DND-41 (cell line): ENCODE measurements around the gene NRSN1.

Experiments used
- ATAC-seq: fragments of 200-7000 bp; cut with Tn5 transposase; 3 replicates; pipeline ENCODE4 v1.9.1; 2021; ENCODE audit warnings: low read depth; ENCODE audit not compliant: insufficient read depth
- DNase-seq: peaks from one replicate; pipeline ENCODE4 v3.0.0-alpha.2; 2020
- H2AFZ ChIP-seq: 2 replicates; pipeline ENCODE4 v1.6.0; 2012; ENCODE audit warnings: low read depth, low read length
- H3K27ac ChIP-seq: 2 replicates; pipeline ENCODE4 v1.5.1; 2012; ENCODE audit warnings: low read length, inconsistent platforms
- H3K27me3 ChIP-seq: fragments of 200-600 bp; sonication (generic); 2 replicates; pipeline ENCODE4 v1.6.0; 2012; ENCODE audit warnings: low read length, mild to moderate bottlenecking, inconsistent platforms; ENCODE audit not compliant: insufficient read depth, poor library complexity
- H3K36me3 ChIP-seq: 2 replicates; pipeline ENCODE4 v1.5.1; 2012; ENCODE audit warnings: low read length, inconsistent platforms; ENCODE audit not compliant: insufficient read depth
- H3K4me1 ChIP-seq: 2 replicates; pipeline ENCODE4 v1.5.1; 2012; ENCODE audit warnings: mild to moderate bottlenecking, low read length; ENCODE audit not compliant: insufficient read depth
- H3K4me2 ChIP-seq: 2 replicates; pipeline ENCODE4 v1.6.0; 2012; ENCODE audit warnings: mild to moderate bottlenecking, moderate library complexity, low read length, inconsistent platforms; ENCODE audit not compliant: insufficient read depth
- H3K4me3 ChIP-seq, 2 experiments: fragments of 200-600 bp in 1 of 2; shearing (Covaris generic) in 1 of 2; 2 replicates each; pipeline ENCODE4 v1.5.1; 2012 to 2016; ENCODE audit warnings: inconsistent platforms in 2 of 2, low read length in 2 of 2, mild to moderate bottlenecking in 2 of 2, low read depth in 1 of 2, moderate library complexity in 1 of 2
- H3K79me2 ChIP-seq: 2 replicates; pipeline ENCODE4 v1.6.0; 2012; ENCODE audit warnings: low read length, inconsistent platforms; ENCODE audit not compliant: insufficient read depth
- H3K9ac ChIP-seq: 2 replicates; pipeline ENCODE4 v1.6.0; 2012; ENCODE audit warnings: low read depth, mild to moderate bottlenecking, inconsistent platforms, low read length, moderate library complexity
- H3K9me3 ChIP-seq: 2 replicates; pipeline ENCODE4 v1.5.1; 2012; ENCODE audit warnings: low read length, moderate library complexity, mild to moderate bottlenecking, inconsistent platforms; ENCODE audit not compliant: insufficient read depth, severe bottlenecking
- H4K20me1 ChIP-seq: 2 replicates; pipeline ENCODE4 v1.6.0; 2012; ENCODE audit warnings: low read length; ENCODE audit not compliant: insufficient read depth
- EZH2 ChIP-seq: IDR thresholded peaks from 3 replicates; pipeline ENCODE4 v1.6.1; 2012; ENCODE audit warnings: borderline replicate concordance, low read depth, mild to moderate bottlenecking, moderate library complexity, low read length, inconsistent platforms; ENCODE audit not compliant: severe bottlenecking
- TF ChIP-seq, protein P1 (sequence below): IDR thresholded peaks from 2 replicates; pipeline ENCODE4 v1.5.1; 2012; ENCODE audit warnings: borderline replicate concordance, low read length, moderate library complexity, mild to moderate bottlenecking; ENCODE audit not compliant: poor library complexity, severe bottlenecking; ENCODE audit errors: extremely low read depth

The NRSN1 gene

GRCh38 chr6:24089736-24090135 lies 36.3 kb upstream of the NRSN1 start:
- Histone ChIP-seq H3K27me3 (no peaks in the 10 kb centered on the region), H3K27ac (no peak overlapping the region), H3K79me2 (no peaks in the 10 kb centered on the region), H3K9me3 (no peaks in the 10 kb centered on the region), H3K9ac (no peak overlapping the region), H3K4me1 (no peaks in the 10 kb centered on the region), H4K20me1 (no peaks in the 10 kb centered on the region), H2AFZ (no peak overlapping the region), H3K36me3 (no peaks in the 10 kb centered on the region), H3K4me2 (no peak overlapping the region), H3K4me3 (no peak overlapping the region)
- DNase-seq (no peak), ATAC-seq (no peak)
- TF ChIP-seq, protein P1, sequence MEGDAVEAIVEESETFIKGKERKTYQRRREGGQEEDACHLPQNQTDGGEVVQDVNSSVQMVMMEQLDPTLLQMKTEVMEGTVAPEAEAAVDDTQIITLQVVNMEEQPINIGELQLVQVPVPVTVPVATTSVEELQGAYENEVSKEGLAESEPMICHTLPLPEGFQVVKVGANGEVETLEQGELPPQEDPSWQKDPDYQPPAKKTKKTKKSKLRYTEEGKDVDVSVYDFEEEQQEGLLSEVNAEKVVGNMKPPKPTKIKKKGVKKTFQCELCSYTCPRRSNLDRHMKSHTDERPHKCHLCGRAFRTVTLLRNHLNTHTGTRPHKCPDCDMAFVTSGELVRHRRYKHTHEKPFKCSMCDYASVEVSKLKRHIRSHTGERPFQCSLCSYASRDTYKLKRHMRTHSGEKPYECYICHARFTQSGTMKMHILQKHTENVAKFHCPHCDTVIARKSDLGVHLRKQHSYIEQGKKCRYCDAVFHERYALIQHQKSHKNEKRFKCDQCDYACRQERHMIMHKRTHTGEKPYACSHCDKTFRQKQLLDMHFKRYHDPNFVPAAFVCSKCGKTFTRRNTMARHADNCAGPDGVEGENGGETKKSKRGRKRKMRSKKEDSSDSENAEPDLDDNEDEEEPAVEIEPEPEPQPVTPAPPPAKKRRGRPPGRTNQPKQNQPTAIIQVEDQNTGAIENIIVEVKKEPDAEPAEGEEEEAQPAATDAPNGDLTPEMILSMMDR: no peak
- TF ChIP-seq EZH2: no peak

DNA sequence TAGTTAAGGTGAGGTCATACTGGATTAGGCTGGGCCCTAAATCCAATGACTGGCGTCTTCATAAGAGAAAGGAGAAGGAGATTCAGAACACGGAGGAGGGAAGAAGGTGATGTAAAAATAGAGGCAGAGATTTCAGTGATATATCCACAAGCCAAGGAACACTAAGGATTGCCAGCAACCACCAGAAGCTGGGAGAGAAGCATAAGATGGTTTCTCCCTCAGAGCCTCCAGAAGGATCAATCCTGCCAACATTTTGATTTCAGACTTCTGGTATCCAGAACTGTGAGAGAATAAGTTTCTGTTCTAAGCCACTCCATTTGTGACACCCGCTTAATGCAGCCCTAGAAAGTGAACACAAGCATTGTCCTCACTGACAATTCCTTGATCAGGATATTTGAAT lies 33.6 kb upstream of the NRSN1 start:
- no peaks in the 10 kb centered on the region for H3K27me3 ChIP-seq
- no peak overlapping the region for H3K4me2 ChIP-seq
- H4K20me1 ChIP-seq: no peaks in the 10 kb centered on the region
- no peak for ATAC-seq
- DNase-seq: no peak
- no peak overlapping the region for H2AFZ ChIP-seq
- no peak overlapping the region for H3K4me3 ChIP-seq
- no peaks in the 10 kb centered on the region for H3K79me2 ChIP-seq
- H3K27ac ChIP-seq: no peak overlapping the region
- no peak overlapping the region for H3K9ac ChIP-seq
- no peak for TF ChIP-seq EZH2
- TF ChIP-seq, protein P1: no peak
- H3K9me3 ChIP-seq: no peaks in the 10 kb centered on the region
- no peaks in the 10 kb centered on the region for H3K36me3 ChIP-seq
- H3K4me1 ChIP-seq: no peaks in the 10 kb centered on the region

GRCh38 chr6:24093381-24093780 lies 32.6 kb upstream of the NRSN1 start:
- no peak overlapping the region for H3K27ac ChIP-seq
- no peaks in the 10 kb centered on the region for H3K9me3 ChIP-seq
- H3K27me3 ChIP-seq: no peaks in the 10 kb centered on the region
- no peak overlapping the region for H3K4me3 ChIP-seq
- ATAC-seq: no peak
- no peak overlapping the region for H3K9ac ChIP-seq
- H3K4me2 ChIP-seq: no peak overlapping the region
- no peak for TF ChIP-seq EZH2
- TF ChIP-seq, protein P1: no peak
- no peak overlapping the region for H2AFZ ChIP-seq
- H4K20me1 ChIP-seq: no peaks in the 10 kb centered on the region
- no peaks in the 10 kb centered on the region for H3K4me1 ChIP-seq
- no peaks in the 10 kb centered on the region for H3K79me2 ChIP-seq
- no peaks in the 10 kb centered on the region for H3K36me3 ChIP-seq
- DNase-seq: no peak

GRCh38 chr6:24099181-24099580 lies 26.8 kb upstream of the NRSN1 start:
- no peak overlapping the region for H3K27ac ChIP-seq
- H4K20me1 ChIP-seq: no peaks in the 10 kb centered on the region
- ATAC-seq: no peak
- H3K36me3 ChIP-seq: no peaks in the 10 kb centered on the region
- no peaks in the 10 kb centered on the region for H3K9me3 ChIP-seq
- H3K4me2 ChIP-seq: no peak overlapping the region
- TF ChIP-seq EZH2: no peak
- TF ChIP-seq, protein P1: no peak
- H3K27me3 ChIP-seq: no peaks in the 10 kb centered on the region
- H3K9ac ChIP-seq: no peak overlapping the region
- no peaks in the 10 kb centered on the region for H3K4me1 ChIP-seq
- DNase-seq: no peak
- no peaks in the 10 kb centered on the region for H3K79me2 ChIP-seq
- no peak overlapping the region for H2AFZ ChIP-seq
- H3K4me3 ChIP-seq: no peak overlapping the region
